HUES6 (cell line): ENCODE results near the gene PTPRD.

Source experiments
- H3K27ac ChIP-seq: 2 replicates; pipeline ENCODE4 v1.7.0; 2013; ENCODE audit warnings: low read depth, mild to moderate bottlenecking, low read length, inconsistent platforms
- H3K27me3 ChIP-seq: 2 replicates; pipeline ENCODE4 v1.6.1; 2013; ENCODE audit warnings: low read length; ENCODE audit not compliant: control insufficient read depth, insufficient read depth
- H3K36me3 ChIP-seq: 2 replicates; pipeline ENCODE4 v1.6.1; 2013; ENCODE audit warnings: low read length; ENCODE audit not compliant: control insufficient read depth, insufficient read depth
- H3K4me1 ChIP-seq: 2 replicates; pipeline ENCODE4 v1.6.1; 2013; ENCODE audit warnings: low read length; ENCODE audit not compliant: control insufficient read depth, insufficient read depth
- H3K4me3 ChIP-seq: 2 replicates; pipeline ENCODE4 v1.5.1; 2013; ENCODE audit warnings: low read depth, low read length
- H3K9ac ChIP-seq: one replicate; pipeline ENCODE4 v1.6.1; 2013; ENCODE audit warnings: mild to moderate bottlenecking, low read length
- H3K9me3 ChIP-seq: 2 replicates; pipeline ENCODE4 v1.6.1; 2013; ENCODE audit warnings: low read depth, low read length; ENCODE audit not compliant: control insufficient read depth, insufficient read depth

The PTPRD gene

GRCh38 chr9:8680658-8681057, 1932.1 kb downstream of the PTPRD start:
- no peaks in the 10 kb centered on the region for H3K36me3 ChIP-seq
- H3K4me3 ChIP-seq = no peak overlapping the region
- no peak overlapping the region for H3K9ac ChIP-seq
- H3K9me3 ChIP-seq = no peaks in the 10 kb centered on the region
- peaks cover 52% of the 10 kb centered on the region for H3K4me1 ChIP-seq
- H3K27ac ChIP-seq = no peak overlapping the region
- no peaks in the 10 kb centered on the region for H3K27me3 ChIP-seq

- Histone ChIP-seq H3K4me3 (no peak overlapping the region), H3K27me3 (no peaks in the 10 kb centered on the region), H3K9ac (no peak overlapping the region), H3K27ac (no peak overlapping the region), H3K9me3 (no peaks in the 10 kb centered on the region), H3K36me3 (no peaks in the 10 kb centered on the region), H3K4me1 (peaks cover 52% of the 10 kb centered on the region)
These were observed 1932.6 kb downstream of the PTPRD start for GRCh38 chr9:8680157-8680556.

GRCh38 chr9:8679371-8679822, 1933.4 kb downstream of the PTPRD start:
- no peak overlapping the region for H3K9ac ChIP-seq
- H3K36me3 ChIP-seq = no peaks in the 10 kb centered on the region
- no peaks in the 10 kb centered on the region for H3K27me3 ChIP-seq
- H3K9me3 ChIP-seq = no peaks in the 10 kb centered on the region
- H3K27ac ChIP-seq = no peak overlapping the region
- peaks cover 52% of the 10 kb centered on the region for H3K4me1 ChIP-seq
- H3K4me3 ChIP-seq = no peak overlapping the region

- Histone ChIP-seq H3K4me3 (no peak overlapping the region), H3K27me3 (no peaks in the 10 kb centered on the region), H3K27ac (no peak overlapping the region), H3K36me3 (no peaks in the 10 kb centered on the region), H3K9me3 (no peaks in the 10 kb centered on the region), H3K4me1 (peaks cover 42% of the 10 kb centered on the region), H3K9ac (no peak overlapping the region)
These were observed 1935.1 kb downstream of the PTPRD start for GRCh38 chr9:8677741-8678140.

- Histone ChIP-seq H3K9ac (no peak overlapping the region), H3K9me3 (no peaks in the 10 kb centered on the region), H3K4me1 (peaks cover 22% of the 10 kb centered on the region), H3K36me3 (no peaks in the 10 kb centered on the region), H3K27me3 (no peaks in the 10 kb centered on the region), H3K4me3 (no peak overlapping the region), H3K27ac (no peak overlapping the region)
These were observed 1938.3 kb downstream of the PTPRD start for GRCh38 chr9:8674536-8674935.

GRCh38 chr9:8673830-8674229, 1939.0 kb downstream of the PTPRD start:
- Histone ChIP-seq H3K4me3 (no peak overlapping the region), H3K9me3 (no peaks in the 10 kb centered on the region), H3K27ac (no peak overlapping the region), H3K27me3 (no peaks in the 10 kb centered on the region), H3K4me1 (peaks cover 16% of the 10 kb centered on the region), H3K36me3 (no peaks in the 10 kb centered on the region), H3K9ac (no peak overlapping the region)

GRCh38 chr9:8670751-8671150, 1942.1 kb downstream of the PTPRD start:
- Histone ChIP-seq H3K36me3 (no peaks in the 10 kb centered on the region), H3K9ac (no peak overlapping the region), H3K27me3 (no peaks in the 10 kb centered on the region), H3K9me3 (no peaks in the 10 kb centered on the region), H3K4me3 (no peak overlapping the region), H3K27ac (no peak overlapping the region), H3K4me1 (no peaks in the 10 kb centered on the region; the same call in 1 of the 2 replicates)

- no peak overlapping the region for H3K4me3 ChIP-seq
- no peaks in the 10 kb centered on the region for H3K4me1 ChIP-seq
- H3K36me3 ChIP-seq = no peaks in the 10 kb centered on the region
- no peak overlapping the region for H3K27ac ChIP-seq
- H3K9ac ChIP-seq = no peak overlapping the region
- no peaks in the 10 kb centered on the region for H3K27me3 ChIP-seq
- no peaks in the 10 kb centered on the region for H3K9me3 ChIP-seq
These were observed 1944.1 kb downstream of the PTPRD start for GRCh38 chr9:8668751-8669150.

- no peaks in the 10 kb centered on the region for H3K27me3 ChIP-seq
- no peaks in the 10 kb centered on the region for H3K4me1 ChIP-seq
- no peak overlapping the region for H3K27ac ChIP-seq
- no peak overlapping the region for H3K4me3 ChIP-seq
- H3K9me3 ChIP-seq = no peaks in the 10 kb centered on the region
- no peak overlapping the region for H3K9ac ChIP-seq
- H3K36me3 ChIP-seq = no peaks in the 10 kb centered on the region
These were observed 1944.6 kb downstream of the PTPRD start for GRCh38 chr9:8668231-8668630.

GRCh38 chr9:8666060-8666459, 1946.7 kb downstream of the PTPRD start:
- no peak overlapping the region for H3K27ac ChIP-seq
- H3K9me3 ChIP-seq = no peaks in the 10 kb centered on the region
- no peaks in the 10 kb centered on the region for H3K4me1 ChIP-seq
- H3K4me3 ChIP-seq = no peak overlapping the region
- H3K36me3 ChIP-seq = no peaks in the 10 kb centered on the region
- H3K27me3 ChIP-seq = no peaks in the 10 kb centered on the region
- H3K9ac ChIP-seq = no peak overlapping the region

GRCh38 chr9:8660383-8660782, 1952.4 kb downstream of the PTPRD start:
- Histone ChIP-seq H3K9ac (no peak overlapping the region), H3K4me3 (no peak overlapping the region), H3K4me1 (no peaks in the 10 kb centered on the region), H3K27me3 (no peaks in the 10 kb centered on the region), H3K27ac (no peak overlapping the region), H3K9me3 (no peaks in the 10 kb centered on the region), H3K36me3 (no peaks in the 10 kb centered on the region)

- no peak overlapping the region for H3K4me3 ChIP-seq
- no peaks in the 10 kb centered on the region for H3K27me3 ChIP-seq
- no peak overlapping the region for H3K9ac ChIP-seq
- H3K4me1 ChIP-seq = no peaks in the 10 kb centered on the region
- H3K36me3 ChIP-seq = no peaks in the 10 kb centered on the region
- no peaks in the 10 kb centered on the region for H3K9me3 ChIP-seq
- no peak overlapping the region for H3K27ac ChIP-seq
These were observed 1953.7 kb downstream of the PTPRD start for GRCh38 chr9:8659108-8659507.
